Liver (tissue), 9 donors: ENCODE results near the gene DNAJC5. TPM values are rescaled to one million over a fixed set of nuclear protein-coding genes. Genes with fewer than 3 reads are reported as not detected.

Experiments
- DNase-seq: peaks from one replicate; pipeline ENCODE4 v3.0.0-alpha.2; 2017; ENCODE audit warnings: low spot score
- H3K27ac ChIP-seq, 2 donors: one replicate each; pipeline ENCODE4 v1.7.0; 2013; ENCODE audit warnings: inconsistent platforms in 2 of 2, low read length in 2 of 2, control low read depth in 1 of 2, low read depth in 1 of 2, mild to moderate bottlenecking in 1 of 2
- H3K27me3 ChIP-seq, 4 donors: one replicate each; pipeline versions ENCODE4 v1.6.1 to v1.7.0; 2013; ENCODE audit warnings: low read length in 3 of 4, inconsistent platforms in 1 of 4, mild to moderate bottlenecking in 1 of 4, moderate library complexity in 1 of 4; ENCODE audit not compliant: control insufficient read depth in 4 of 4, insufficient read depth in 4 of 4
- H3K36me3 ChIP-seq, 4 donors: one replicate each; pipeline versions ENCODE4 v1.6.1 to v1.7.0; 2013; ENCODE audit warnings: low read length in 3 of 4, mild to moderate bottlenecking in 3 of 4, low read depth in 1 of 4, moderate library complexity in 1 of 4; ENCODE audit not compliant: control insufficient read depth in 4 of 4, insufficient read depth in 3 of 4
- H3K4me1 ChIP-seq, 4 donors: one replicate each; pipeline versions ENCODE4 v1.6.1 to v1.7.0; 2013; ENCODE audit warnings: low read length in 3 of 4, mild to moderate bottlenecking in 3 of 4, moderate library complexity in 1 of 4; ENCODE audit not compliant: control insufficient read depth in 4 of 4, insufficient read depth in 4 of 4
- H3K4me3 ChIP-seq, 3 donors: one replicate each; pipeline versions ENCODE4 v1.6.1 to v1.7.0; 2013; ENCODE audit warnings: low read length in 3 of 3, control low read depth in 1 of 3, low read depth in 1 of 3, mild to moderate bottlenecking in 1 of 3
- H3K9ac ChIP-seq, 2 donors: one replicate each; pipeline ENCODE4 v1.7.0; 2013; ENCODE audit warnings: low read length in 2 of 2, mild to moderate bottlenecking in 2 of 2, moderate library complexity in 2 of 2, control low read depth in 1 of 2, low read depth in 1 of 2
- H3K9me3 ChIP-seq, 4 donors: one replicate each; pipeline versions ENCODE4 v1.6.1 to v1.7.0; 2013; ENCODE audit warnings: low read length in 3 of 4; ENCODE audit not compliant: control insufficient read depth in 4 of 4
- ATF3 ChIP-seq: IDR thresholded peaks from 2 replicates; pipeline ENCODE4 v1.6.1; 2016; ENCODE audit warnings: antibody characterized with exemption
- CTCF ChIP-seq: fragments of 150-350 bp; IDR thresholded peaks from 2 replicates; pipeline ENCODE4 v1.5.1; 2017; ENCODE audit warnings: improper control_type of control experiment, low read depth, low read length; ENCODE audit not compliant: missing input control
- EGR1 ChIP-seq, 2 donors: IDR thresholded peaks; 2 replicates each; pipeline ENCODE4 v1.6.1; 2016 to 2018; ENCODE audit warnings: antibody characterized with exemption in 2 of 2, low read depth in 2 of 2
- FOXA2 ChIP-seq: IDR thresholded peaks from 2 replicates; pipeline ENCODE4 v1.6.1; 2016; ENCODE audit warnings: antibody characterized with exemption
- GABPA ChIP-seq, 2 donors: IDR thresholded peaks in 1 of 2; conservative IDR thresholded peaks in 1 of 2; 2 replicates each; pipeline ENCODE4 v1.6.1; 2016; ENCODE audit warnings: antibody characterized with exemption in 2 of 2, mild to moderate bottlenecking in 1 of 2, moderate library complexity in 1 of 2
- HNF4G ChIP-seq: IDR thresholded peaks from 2 replicates; pipeline ENCODE4 v1.6.1; 2016; ENCODE audit warnings: antibody characterized with exemption
- JUND ChIP-seq, 2 donors: IDR thresholded peaks; 2 replicates each; pipeline ENCODE4 v1.6.1; 2016; ENCODE audit warnings: antibody characterized with exemption in 2 of 2
- MAX ChIP-seq: IDR thresholded peaks from 2 replicates; pipeline ENCODE4 v1.6.1; 2016; ENCODE audit warnings: antibody characterized with exemption
- RAD21 ChIP-seq, 2 donors: IDR thresholded peaks; 2 replicates each; pipeline ENCODE4 v1.6.1; 2016; ENCODE audit warnings: antibody characterized with exemption in 2 of 2, mild to moderate bottlenecking in 2 of 2
- REST ChIP-seq: IDR thresholded peaks from 2 replicates; pipeline ENCODE4 v1.6.1; 2016; ENCODE audit warnings: antibody characterized with exemption, mild to moderate bottlenecking
- RXRA ChIP-seq, 2 donors: IDR thresholded peaks; 2 replicates each; pipeline ENCODE4 v1.6.1; 2017 to 2018; ENCODE audit warnings: antibody characterized with exemption in 2 of 2, mild to moderate bottlenecking in 1 of 2
- SP1 ChIP-seq: IDR thresholded peaks from 2 replicates; pipeline ENCODE4 v1.6.1; 2018; ENCODE audit warnings: antibody characterized with exemption, mild to moderate bottlenecking
- TAF1 ChIP-seq: conservative IDR thresholded peaks from 2 replicates; pipeline ENCODE4 v1.6.1; 2016; ENCODE audit warnings: antibody characterized with exemption, mild to moderate bottlenecking
- YY1 ChIP-seq: IDR thresholded peaks from 2 replicates; pipeline ENCODE4 v1.6.1; 2016; ENCODE audit warnings: antibody characterized with exemption, mild to moderate bottlenecking
- ZBTB33 ChIP-seq: IDR thresholded peaks from 2 replicates; pipeline ENCODE4 v1.6.1; 2016; ENCODE audit warnings: antibody characterized with exemption
- WGBS: extraction: QIAGEN DNeasy Blood & Tissue Kit; methylation state at CpG from one replicate; pipeline ENCODE4 v1.1.7; 2013; 5-methylcytosine and 5-hydroxymethylcytosine counted together
- polyA plus RNA-seq, 2 donors: library from polyadenylated mRNA; stranded (reverse) in 1 of 2; unstranded in 1 of 2; fragments of 200-250 nt in 1 of 2; fragments of >200 nt in 1 of 2; fragmentation: Nextera tagmentation in 1 of 2; extraction: Ambion mirVana in 1 of 2; gene quantifications; one replicate each; pipeline versions ENCODE4 v1.2.1 to v1.2.3, GENCODE V29; 2013 to 2015
- total RNA-seq, 2 donors: library from RNA; depleted of rRNA; stranded (reverse); fragments of >200 nt; gene quantifications; one replicate each; pipeline ENCODE4 v1.2.3, GENCODE V29; 2014
- donor health status: healthy.
- donor health status: healthy.
- donor health status: healthy.
- donor health status: healthy.
- donor health status: healthy.

DNAJC5 gene
- total and polyA plus RNA-seq, 4 donors: 8.2 to 28.6 (median 18.7) TPM

GRCh38 chr20:63911176-63911575 lies 16.2 kb downstream of the DNAJC5 start:
- no peak for DNase-seq
- no peaks in the 10 kb centered on the region for H3K27me3 ChIP-seq
- no peaks in the 10 kb centered on the region for H3K9me3 ChIP-seq
- TF ChIP-seq GABPA (IDR thresholded peaks at IDR 0.05 in 1 of 2, conservative IDR thresholded peaks at IDR 0.05 in 1 of 2) (no peak), TAF1 (no peak), RXRA (IDR thresholded peaks at IDR 0.05) (no peak), REST (no peak), CTCF (no peak), MAX (no peak), EGR1 (IDR thresholded peaks at IDR 0.05; ENCODE audit: low read depth in 2 of 2) (no peak), ATF3 (no peak), RAD21 (IDR thresholded peaks at IDR 0.05) (no peak), HNF4G (no peak), ZBTB33 (no peak), SP1 (no peak), FOXA2 (no peak)
- WGBS: 68% methylated on average over 12 of the region's 12 CpGs
- H3K36me3 ChIP-seq: no peaks in the 10 kb centered on the region
- no peak overlapping the region for H3K9ac ChIP-seq
- H3K4me1 ChIP-seq: peaks cover 0 to 9% (median 5%) of the 10 kb centered on the region in 4 donors
- H3K4me3 ChIP-seq: no peak overlapping the region
- H3K27ac ChIP-seq: no peak overlapping the region

GRCh38 chr20:63913768-63914167 lies 18.8 kb downstream of the DNAJC5 start:
- WGBS: 97% methylated on average over 12 of the region's 12 CpGs
- no peak for DNase-seq
- peaks cover 0 to 4% (median 0%) of the 10 kb centered on the region in 4 donors for H3K36me3 ChIP-seq
- no peaks in the 10 kb centered on the region for H3K27me3 ChIP-seq
- H3K4me3 ChIP-seq: no peak overlapping the region
- no peak overlapping the region for H3K9ac ChIP-seq
- no peaks in the 10 kb centered on the region for H3K9me3 ChIP-seq
- H3K4me1 ChIP-seq: peaks cover 0 to 1% (median 0%) of the 10 kb centered on the region in 4 donors
- H3K27ac ChIP-seq: no peak overlapping the region
- TF ChIP-seq RXRA (IDR thresholded peaks at IDR 0.05) (no peak), ZBTB33 (no peak), JUND (IDR thresholded peaks at IDR 0.05) (no peak), CTCF (no peak), REST (no peak), SP1 (no peak), YY1 (no peak), EGR1 (IDR thresholded peaks at IDR 0.05; ENCODE audit: low read depth in 2 of 2) (no peak), GABPA (IDR thresholded peaks at IDR 0.05 in 1 of 2, conservative IDR thresholded peaks at IDR 0.05 in 1 of 2) (no peak)
